Fibroblast of mammary gland (primary cell): ENCODE results near the gene SLF1.
A peak's percentile ranks its signal among the peaks of the same experiment; 100 is the strongest.

Source experiments
- DNase-seq: peaks from one replicate; pipeline ENCODE4 v3.0.0-alpha.2; 2010; ENCODE audit warnings: low read depth
- H3K4me3 ChIP-seq: 2 replicates; pipeline ENCODE4 v1.5.1; 2011; ENCODE audit warnings: low read depth, mild to moderate bottlenecking, low read length, moderate library complexity; ENCODE audit not compliant: control insufficient read depth
- TF ChIP-seq, protein P1 (sequence below): conservative IDR thresholded peaks from 2 replicates; pipeline ENCODE4 v1.5.1; 2011; ENCODE audit warnings: low read depth, low read length, inconsistent platforms; ENCODE audit not compliant: control insufficient read depth, insufficient read depth

Gene SLF1

GRCh38 chr5:94745786-94746730 lies 127.6 kb downstream of the SLF1 start:
- TF ChIP-seq, protein P1, sequence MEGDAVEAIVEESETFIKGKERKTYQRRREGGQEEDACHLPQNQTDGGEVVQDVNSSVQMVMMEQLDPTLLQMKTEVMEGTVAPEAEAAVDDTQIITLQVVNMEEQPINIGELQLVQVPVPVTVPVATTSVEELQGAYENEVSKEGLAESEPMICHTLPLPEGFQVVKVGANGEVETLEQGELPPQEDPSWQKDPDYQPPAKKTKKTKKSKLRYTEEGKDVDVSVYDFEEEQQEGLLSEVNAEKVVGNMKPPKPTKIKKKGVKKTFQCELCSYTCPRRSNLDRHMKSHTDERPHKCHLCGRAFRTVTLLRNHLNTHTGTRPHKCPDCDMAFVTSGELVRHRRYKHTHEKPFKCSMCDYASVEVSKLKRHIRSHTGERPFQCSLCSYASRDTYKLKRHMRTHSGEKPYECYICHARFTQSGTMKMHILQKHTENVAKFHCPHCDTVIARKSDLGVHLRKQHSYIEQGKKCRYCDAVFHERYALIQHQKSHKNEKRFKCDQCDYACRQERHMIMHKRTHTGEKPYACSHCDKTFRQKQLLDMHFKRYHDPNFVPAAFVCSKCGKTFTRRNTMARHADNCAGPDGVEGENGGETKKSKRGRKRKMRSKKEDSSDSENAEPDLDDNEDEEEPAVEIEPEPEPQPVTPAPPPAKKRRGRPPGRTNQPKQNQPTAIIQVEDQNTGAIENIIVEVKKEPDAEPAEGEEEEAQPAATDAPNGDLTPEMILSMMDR, result no peak
- peak; percentile 60 for DNase-seq
- H3K4me3 ChIP-seq, result no peak overlapping the region

- peak; percentile 16 for DNase-seq
- TF ChIP-seq, protein P1, result no peak
- H3K4me3 ChIP-seq, result no peak overlapping the region
Measured at GRCh38 chr5:94746731-94747124, 128.3 kb downstream of the SLF1 start.
